Mesothelial cell of epicardium (in vitro differentiated cells): Measurements from ENCODE around the gene RNF138. TPM values are rescaled to one million over a fixed set of nuclear protein-coding genes. Genes with fewer than 3 reads are reported as not detected.
"Not testable (repeated sequence)": the region's sequence is repeated elsewhere in the genome, so short reads cannot be mapped to it uniquely, and the experiment has no call there.

Experiments used
- DNase-seq, 2 experiments: peaks; one replicate each; pipeline ENCODE4 v3.0.0; 2021; ENCODE audit warnings: low spot score in 2 of 2; ENCODE audit not compliant: unreplicated experiment in 2 of 2
- H3K27ac Mint-ChIP-seq: 2 replicates; pipeline ENCODE4 v1.8.0; 2021; ENCODE audit warnings: mixed read lengths
- H3K27me3 Mint-ChIP-seq: 2 replicates; pipeline ENCODE4 v1.8.0; 2021; ENCODE audit warnings: low read depth, mixed read lengths
- H3K36me3 Mint-ChIP-seq: 2 replicates; pipeline ENCODE4 v1.8.0; 2021; ENCODE audit warnings: mixed read lengths
- H3K4me1 Mint-ChIP-seq: 2 replicates; pipeline ENCODE4 v1.8.0; 2021; ENCODE audit warnings: mixed read lengths
- H3K4me3 Mint-ChIP-seq: 2 replicates; pipeline ENCODE4 v1.8.0; 2021; ENCODE audit warnings: mild to moderate bottlenecking, moderate library complexity, mixed read lengths
- H3K9me3 Mint-ChIP-seq: 2 replicates; pipeline ENCODE4 v1.8.0; 2021; ENCODE audit warnings: mixed read lengths
- total RNA-seq: library from RNA; stranded (reverse); gene quantifications from 3 replicates; pipeline ENCODE4 v1.2.1, GENCODE V29; 2021
- TF ChIP-seq, protein P1 (sequence below): fragments of 200-600 bp; sonication (generic); IDR thresholded peaks from one replicate; pipeline ENCODE4 v1.5.0; 2021; ENCODE audit warnings: antibody characterized with exemption; ENCODE audit not compliant: unreplicated experiment

Gene RNF138
- total RNA-seq, 1 donor from 2014 or later, result 31.9 TPM

DNA sequence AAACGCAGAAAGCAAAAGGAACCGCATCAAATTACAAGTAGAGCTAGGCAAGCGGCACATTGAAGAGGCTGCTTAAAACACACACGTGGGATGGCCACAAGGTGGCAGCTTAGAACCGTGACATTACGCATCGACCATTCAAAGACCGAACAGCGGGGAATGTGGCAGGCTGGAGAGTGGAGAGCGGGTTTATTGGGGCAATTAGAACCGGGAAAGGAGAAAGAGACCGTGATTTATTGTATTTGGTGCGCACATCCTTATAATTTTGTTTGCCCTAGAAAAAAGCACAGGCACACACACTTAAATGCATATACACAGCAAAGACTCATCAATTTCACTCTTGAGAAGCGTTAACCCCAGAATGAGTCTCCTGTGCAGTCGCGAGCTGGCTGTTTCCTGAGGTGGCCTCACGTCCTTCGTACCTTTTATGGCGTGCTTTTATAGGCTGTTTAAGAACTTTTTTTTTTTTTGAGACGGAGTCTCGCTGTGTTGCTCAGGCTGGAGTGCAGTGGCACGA lies 66.5 kb downstream of the RNF138 start:
- H3K9me3 Mint-ChIP-seq, result no peaks in the 10 kb centered on the region
- H3K4me3 Mint-ChIP-seq, result peak overlapping the region; percentile 45
- peaks cover 10% of the 10 kb centered on the region for H3K27me3 Mint-ChIP-seq
- no peak overlapping the region for H3K27ac Mint-ChIP-seq
- DNase-seq, result peak; percentile 53 to 76
- no peaks in the 10 kb centered on the region for H3K4me1 Mint-ChIP-seq
- TF ChIP-seq, protein P1, sequence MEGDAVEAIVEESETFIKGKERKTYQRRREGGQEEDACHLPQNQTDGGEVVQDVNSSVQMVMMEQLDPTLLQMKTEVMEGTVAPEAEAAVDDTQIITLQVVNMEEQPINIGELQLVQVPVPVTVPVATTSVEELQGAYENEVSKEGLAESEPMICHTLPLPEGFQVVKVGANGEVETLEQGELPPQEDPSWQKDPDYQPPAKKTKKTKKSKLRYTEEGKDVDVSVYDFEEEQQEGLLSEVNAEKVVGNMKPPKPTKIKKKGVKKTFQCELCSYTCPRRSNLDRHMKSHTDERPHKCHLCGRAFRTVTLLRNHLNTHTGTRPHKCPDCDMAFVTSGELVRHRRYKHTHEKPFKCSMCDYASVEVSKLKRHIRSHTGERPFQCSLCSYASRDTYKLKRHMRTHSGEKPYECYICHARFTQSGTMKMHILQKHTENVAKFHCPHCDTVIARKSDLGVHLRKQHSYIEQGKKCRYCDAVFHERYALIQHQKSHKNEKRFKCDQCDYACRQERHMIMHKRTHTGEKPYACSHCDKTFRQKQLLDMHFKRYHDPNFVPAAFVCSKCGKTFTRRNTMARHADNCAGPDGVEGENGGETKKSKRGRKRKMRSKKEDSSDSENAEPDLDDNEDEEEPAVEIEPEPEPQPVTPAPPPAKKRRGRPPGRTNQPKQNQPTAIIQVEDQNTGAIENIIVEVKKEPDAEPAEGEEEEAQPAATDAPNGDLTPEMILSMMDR, result peak; percentile 76
- no peaks in the 10 kb centered on the region for H3K36me3 Mint-ChIP-seq

GRCh38 chr18:32158631-32159030 lies 67.0 kb downstream of the RNF138 start:
- H3K4me3 Mint-ChIP-seq, result peak overlapping the region; percentile 45
- not testable (repeated sequence) for H3K27ac Mint-ChIP-seq, DNase-seq, H3K9me3 Mint-ChIP-seq, H3K27me3 Mint-ChIP-seq, H3K4me1 Mint-ChIP-seq, H3K36me3 Mint-ChIP-seq

- no peak for DNase-seq
- Mint-ChIP-seq H3K4me3 (no peak overlapping the region), H3K36me3 (no peaks in the 10 kb centered on the region), H3K27me3 (peaks cover 10% of the 10 kb centered on the region), H3K27ac (no peak overlapping the region), H3K9me3 (no peaks in the 10 kb centered on the region), H3K4me1 (no peaks in the 10 kb centered on the region)
- TF ChIP-seq, protein P1, result no peak
Measured at GRCh38 chr18:32160547-32160946, 68.9 kb downstream of the RNF138 start.

DNA sequence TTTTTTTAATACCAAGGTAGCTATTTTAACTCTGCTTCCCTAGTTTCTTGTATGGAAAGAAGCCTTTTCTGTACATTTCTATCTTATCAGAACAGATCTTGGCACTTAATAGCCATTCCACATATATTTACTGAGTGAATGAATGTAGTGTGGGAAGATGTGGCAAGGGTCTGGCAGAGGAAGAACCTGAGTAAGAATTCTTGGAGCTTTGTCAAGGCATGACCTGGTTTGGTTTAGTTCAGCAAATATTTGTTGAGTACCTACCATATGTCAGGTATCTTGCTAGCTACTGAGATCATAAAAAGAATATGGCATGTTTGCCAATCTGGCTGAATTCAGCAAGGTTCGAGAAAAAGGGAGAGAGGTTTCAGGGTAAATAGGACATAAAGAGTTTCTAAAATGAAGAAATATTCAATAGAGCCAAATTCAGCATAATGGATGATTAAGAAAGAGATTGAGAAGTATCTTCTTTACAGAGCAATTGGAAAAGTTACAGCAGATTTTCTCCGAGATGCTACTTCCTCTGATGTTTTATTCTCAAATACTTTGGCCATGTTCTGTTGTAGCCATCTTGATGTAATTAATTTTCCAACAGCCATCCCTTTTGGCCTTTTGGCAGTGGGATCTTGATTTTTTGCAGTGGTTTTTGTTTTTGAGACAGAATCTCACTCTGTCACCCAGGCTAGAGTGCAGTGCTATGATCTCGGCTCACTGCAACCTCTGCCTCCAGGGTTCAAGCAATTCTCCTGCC lies 76.5 kb downstream of the RNF138 start:
- DNase-seq, result no peak
- Mint-ChIP-seq H3K36me3 (no peaks in the 10 kb centered on the region), H3K27ac (no peak overlapping the region), H3K9me3 (no peaks in the 10 kb centered on the region), H3K27me3 (peaks cover 5% of the 10 kb centered on the region), H3K4me1 (no peaks in the 10 kb centered on the region), H3K4me3 (no peak overlapping the region)
- TF ChIP-seq, protein P1, result no peak

DNA sequence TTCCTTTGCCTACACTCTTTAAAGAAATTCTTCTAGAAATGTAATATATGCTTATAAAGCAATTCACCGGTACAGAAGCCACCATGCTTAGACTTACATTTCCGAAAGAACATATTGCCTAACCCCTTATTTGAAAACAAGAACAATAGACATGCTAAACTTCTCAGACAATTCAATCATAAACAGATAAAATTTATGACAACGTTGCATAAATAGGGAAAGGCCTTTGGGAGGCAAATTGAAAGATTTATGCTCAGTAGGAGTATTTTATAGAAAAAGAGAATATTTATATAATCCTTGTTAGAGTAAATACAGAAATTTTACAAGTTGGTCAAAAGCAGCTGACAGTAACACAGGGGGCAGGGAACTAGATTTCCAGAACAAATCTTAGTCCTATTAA lies 82.0 kb downstream of the RNF138 start:
- DNase-seq, result no peak
- Mint-ChIP-seq H3K27ac (no peak overlapping the region), H3K4me3 (no peak overlapping the region), H3K36me3 (no peaks in the 10 kb centered on the region), H3K27me3 (peaks cover 9% of the 10 kb centered on the region), H3K9me3 (no peaks in the 10 kb centered on the region), H3K4me1 (no peaks in the 10 kb centered on the region)
- TF ChIP-seq, protein P1, result no peak

DNA sequence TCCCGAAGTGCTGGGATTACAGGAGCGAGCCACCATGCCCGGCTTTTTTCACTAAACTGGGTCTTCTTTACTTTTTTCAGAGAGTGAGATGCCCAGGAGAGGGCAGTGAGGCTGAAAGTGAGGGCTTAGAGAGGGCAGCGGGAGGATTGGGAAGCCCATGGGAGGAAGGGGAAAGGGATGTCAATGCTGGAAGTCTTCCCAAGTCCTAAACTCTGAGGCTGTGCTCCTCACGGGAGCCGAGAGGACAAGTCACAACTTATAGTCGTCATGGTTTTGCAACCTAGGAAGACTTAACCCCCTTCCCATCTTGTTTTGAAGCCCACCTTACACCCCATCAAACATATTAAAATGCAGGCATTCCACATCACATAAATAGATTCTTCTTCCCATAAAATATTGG lies 83.0 kb downstream of the RNF138 start:
- no peaks in the 10 kb centered on the region for H3K9me3 Mint-ChIP-seq
- no peak for DNase-seq
- peaks cover 14% of the 10 kb centered on the region for H3K27me3 Mint-ChIP-seq
- no peak overlapping the region for H3K27ac Mint-ChIP-seq
- H3K4me3 Mint-ChIP-seq, result no peak overlapping the region
- TF ChIP-seq, protein P1, result no peak
- H3K4me1 Mint-ChIP-seq, result no peaks in the 10 kb centered on the region
- H3K36me3 Mint-ChIP-seq, result no peaks in the 10 kb centered on the region
